ENCODE measurements around the gene C1QTNF7. TPM values are rescaled to one million over a fixed set of nuclear protein-coding genes. Genes with fewer than 3 reads are reported as not detected.
A peak's percentile ranks its signal among the peaks of the same experiment; 100 is the strongest.

The C1QTNF7 gene
- total and polyA plus RNA-seq, 7 donors = 0.20 to 2.3 (median 0.35) TPM

GRCh38 chr4:15443371-15444160 is 15.7 kb downstream of the C1QTNF7 start:
- WGBS, 3 donors = 69 to 91% (median 79%) methylated on average over 2 of the region's 2 CpGs
- H3K4me1 ChIP-seq = no peaks in the 10 kb centered on the region
- no peaks in the 10 kb centered on the region for H3K9me3 ChIP-seq
- TF ChIP-seq CTCF (IDR thresholded peaks at IDR 0.05) = no peak
- H3K36me3 ChIP-seq (ENCODE audit: insufficient read depth in 1 of 2, low read depth in 1 of 2) = no peaks in the 10 kb centered on the region
- no peak overlapping the region for H3K4me3 ChIP-seq
- DNase-seq = no peak
- no peak for ATAC-seq
- no peaks in the 10 kb centered on the region for H3K27me3 ChIP-seq (ENCODE audit: insufficient read depth in 3 of 3, low read length in 2 of 3)
- no peak overlapping the region for H3K27ac ChIP-seq
- intact Hi-C loops (cut with DNase I) = no loop called here

DNA sequence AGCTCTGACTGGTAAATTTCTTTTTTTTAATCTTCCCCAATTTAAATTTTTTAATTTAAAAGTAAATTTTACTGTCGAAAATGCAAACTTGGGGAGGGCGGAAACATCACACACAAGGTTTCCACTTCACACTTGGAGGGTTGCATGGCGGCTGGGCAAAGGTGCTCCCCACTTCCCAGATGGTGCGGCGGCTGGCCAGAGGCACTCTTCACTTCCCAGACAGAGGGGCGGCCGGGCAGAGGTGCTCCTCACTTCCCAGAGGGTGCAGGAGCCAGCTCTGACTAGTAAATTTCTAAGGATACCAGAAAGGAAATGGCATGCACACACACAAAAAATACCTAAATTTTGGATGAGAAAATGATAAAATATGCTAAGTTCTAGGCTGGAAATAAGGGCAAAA is 16.4 kb downstream of the C1QTNF7 start:
- intact Hi-C loops (cut with DNase I) = no loop called here
- no peak for ATAC-seq
- Histone ChIP-seq H3K36me3 (ENCODE audit: insufficient read depth in 1 of 2, low read depth in 1 of 2) (no peaks in the 10 kb centered on the region), H3K9me3 (no peaks in the 10 kb centered on the region), H3K4me1 (no peaks in the 10 kb centered on the region), H3K27ac (no peak overlapping the region), H3K4me3 (no peak overlapping the region), H3K27me3 (ENCODE audit: insufficient read depth in 3 of 3, low read length in 2 of 3) (no peaks in the 10 kb centered on the region)
- 94 to 95% (median 94%) methylated on average over 7 of the region's 7 CpGs for WGBS, 3 donors
- TF ChIP-seq CTCF (IDR thresholded peaks at IDR 0.05) = no peak
- DNase-seq = no peak

DNA sequence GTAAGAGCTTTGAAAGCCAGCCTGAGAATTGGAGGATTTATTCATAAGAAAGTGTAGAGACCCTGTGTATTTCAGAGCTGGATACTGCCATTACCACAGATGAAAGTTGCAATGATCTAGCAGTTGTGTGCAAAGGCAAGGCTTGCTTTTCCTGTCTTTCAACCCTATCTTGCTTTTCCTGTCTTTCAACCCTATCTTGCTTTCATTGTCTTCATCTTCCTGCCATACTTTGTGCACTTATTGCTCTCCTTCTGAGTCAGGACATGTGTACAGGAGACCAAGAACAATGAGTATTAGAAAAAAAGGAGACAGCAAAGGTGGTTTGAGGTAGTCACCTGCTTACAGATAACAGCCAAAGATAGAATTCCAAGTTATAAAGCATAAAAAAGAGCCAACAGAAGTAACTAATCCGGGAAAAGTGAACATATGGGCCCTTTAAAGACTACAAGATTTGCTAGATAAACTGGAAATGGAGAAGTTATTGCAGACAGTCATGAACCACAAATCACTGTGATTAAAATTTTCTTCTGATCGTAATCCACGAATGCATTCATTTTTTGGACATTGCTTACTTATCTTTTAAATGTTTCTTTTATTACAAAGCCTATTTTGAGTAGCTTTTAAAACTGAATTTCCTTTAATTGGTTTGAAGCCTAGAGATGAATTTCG is 17.2 kb downstream of the C1QTNF7 start:
- Histone ChIP-seq H3K4me1 (no peaks in the 10 kb centered on the region), H3K4me3 (no peak overlapping the region), H3K36me3 (ENCODE audit: insufficient read depth in 1 of 2, low read depth in 1 of 2) (no peaks in the 10 kb centered on the region), H3K27ac (no peak overlapping the region), H3K27me3 (ENCODE audit: insufficient read depth in 3 of 3, low read length in 2 of 3) (no peaks in the 10 kb centered on the region), H3K9me3 (no peaks in the 10 kb centered on the region)
- 76 to 80% (median 78%) methylated on average over 4 of the region's 4 CpGs for WGBS, 3 donors
- DNase-seq = no peak
- no peak for ATAC-seq
- no peak for TF ChIP-seq CTCF (IDR thresholded peaks at IDR 0.05)
- intact Hi-C loops (cut with DNase I) = no loop called here

DNA sequence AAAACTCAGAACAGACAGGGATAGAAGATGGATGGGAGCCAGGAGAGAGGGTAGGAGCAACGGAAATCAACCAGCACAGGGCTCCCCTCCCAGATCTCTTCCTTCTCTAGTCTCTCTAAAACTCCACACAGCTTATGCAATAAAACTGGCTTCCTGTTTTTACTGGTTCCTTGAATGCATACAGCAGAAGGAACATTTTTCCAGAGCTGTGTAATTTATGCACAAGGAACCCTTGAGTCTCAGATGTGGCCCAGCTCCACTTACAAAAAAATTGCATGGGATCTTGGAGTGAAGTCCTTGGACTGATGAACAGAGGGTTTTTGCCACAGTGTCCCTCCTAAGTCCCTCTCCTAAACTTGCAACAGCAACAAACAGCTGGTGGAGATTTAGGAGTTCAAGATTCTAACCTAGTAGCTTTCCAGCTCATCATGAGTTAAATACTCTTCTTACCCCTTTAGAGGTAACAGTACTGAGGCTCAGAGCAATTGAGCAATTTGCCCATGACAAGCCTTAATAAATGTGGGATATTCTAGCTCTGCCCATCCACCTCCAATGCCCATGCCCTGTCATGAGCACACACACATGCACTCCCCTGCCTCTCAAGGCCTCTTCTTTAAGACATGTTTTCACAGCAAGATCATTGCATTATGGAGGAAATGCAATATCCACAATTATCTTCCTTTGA is 23.5 kb downstream of the C1QTNF7 start:
- DNase-seq (no peak), ATAC-seq (peak in 2 of 4 donors; percentile 15 to 35)
- 17 to 33% (median 18%) methylated on average over 1 of the region's 1 CpG for WGBS, 3 donors
- intact Hi-C loops (cut with DNase I) = loop anchor here (10.0 kb wide), 2 partner anchors 217 to 1797 kb away; no protein-coding TSS in a partner anchor
- Histone ChIP-seq H3K4me3 (no peak overlapping the region), H3K36me3 (ENCODE audit: insufficient read depth in 1 of 2, low read depth in 1 of 2) (no peaks in the 10 kb centered on the region), H3K9me3 (no peaks in the 10 kb centered on the region), H3K4me1 (no peaks in the 10 kb centered on the region), H3K27ac (no peak overlapping the region), H3K27me3 (ENCODE audit: insufficient read depth in 3 of 3, low read length in 2 of 3) (no peaks in the 10 kb centered on the region)
- TF ChIP-seq CTCF (IDR thresholded peaks at IDR 0.05) = no peak
